Prostate gland (tissue), 2 donors: Measurements from ENCODE around the gene SPTBN4. TPM values are rescaled to one million over a fixed set of nuclear protein-coding genes. Genes with fewer than 3 reads are reported as not detected.
"Not testable (repeated sequence)": the region's sequence is repeated elsewhere in the genome, so short reads cannot be mapped to it uniquely, and the experiment has no call there.

Experiments
- DNase-seq: peaks from one replicate; pipeline ENCODE4 v3.0.0-alpha.2; 2019; ENCODE audit warnings: low spot score
- H3K27ac ChIP-seq, 2 donors: fragments of 200-600 bp; sonication (generic); 2 replicates each; pipeline ENCODE4 v1.5.1; 2017 to 2019
- H3K27me3 ChIP-seq: fragments of 200-600 bp; sonication (generic); replicated peaks from 2 replicates; pipeline ENCODE4 v1.5.1; 2019; ENCODE audit not compliant: insufficient read depth
- H3K36me3 ChIP-seq, 2 donors: fragments of 200-600 bp; sonication (generic); 1 replicate in 1 of 2; 2 replicates in 1 of 2; pipeline versions ENCODE4 v1.5.1 to v1.8.1; 2017 to 2019
- H3K4me1 ChIP-seq: fragments of 200-600 bp; sonication (generic); replicated peaks from 2 replicates; pipeline ENCODE4 v1.5.1; 2019
- H3K4me3 ChIP-seq, 2 donors: fragments of 200-600 bp; sonication (generic); 2 replicates each; pipeline ENCODE4 v1.5.1; 2017 to 2019
- H3K9me3 ChIP-seq: fragments of 200-600 bp; sonication (generic); 2 replicates; pipeline ENCODE4 v1.5.1; 2017
- CTCF ChIP-seq, 4 experiments: fragments of 200-600 bp in 2 of 4; fragments of 450-650 bp in 2 of 4; sonication (generic) in 2 of 4; IDR thresholded peaks; 1 replicate in 3 of 4; 2 replicates in 1 of 4; pipeline ENCODE4 v1.5.1; 2016 to 2019; ENCODE audit warnings: antibody characterized with exemption in 4 of 4, mild to moderate bottlenecking in 2 of 4, moderate library complexity in 2 of 4
- POLR2A ChIP-seq: fragments of 450-650 bp; IDR thresholded peaks from one replicate; pipeline ENCODE4 v1.6.1; 2016; ENCODE audit warnings: antibody characterized with exemption, mild to moderate bottlenecking
- POLR2AphosphoS5 ChIP-seq: sonication (generic); formaldehyde crosslinking; IDR thresholded peaks from one replicate; pipeline ENCODE4 v1.6.1; 2017; ENCODE audit warnings: antibody characterized with exemption
- WGBS: methylation state at CpG from one replicate; pipeline ENCODE4 v1.1.5; 2018; 5-methylcytosine and 5-hydroxymethylcytosine counted together
- intact Hi-C: fragments of 100-400 bp; cut with DNase I; formaldehyde crosslinking; loops from one replicate; pipeline ENCODE4 v1.14.2; 2022
- total RNA-seq, 2 donors: library from RNA; depleted of rRNA; stranded (reverse); fragments of >200 nt; gene quantifications; one replicate each; pipeline ENCODE4 v1.1.0, GENCODE V29; 2016

The SPTBN4 gene
- total RNA-seq, 2 donors from 2014 or later, result 5.2 to 21.9 TPM

DNA sequence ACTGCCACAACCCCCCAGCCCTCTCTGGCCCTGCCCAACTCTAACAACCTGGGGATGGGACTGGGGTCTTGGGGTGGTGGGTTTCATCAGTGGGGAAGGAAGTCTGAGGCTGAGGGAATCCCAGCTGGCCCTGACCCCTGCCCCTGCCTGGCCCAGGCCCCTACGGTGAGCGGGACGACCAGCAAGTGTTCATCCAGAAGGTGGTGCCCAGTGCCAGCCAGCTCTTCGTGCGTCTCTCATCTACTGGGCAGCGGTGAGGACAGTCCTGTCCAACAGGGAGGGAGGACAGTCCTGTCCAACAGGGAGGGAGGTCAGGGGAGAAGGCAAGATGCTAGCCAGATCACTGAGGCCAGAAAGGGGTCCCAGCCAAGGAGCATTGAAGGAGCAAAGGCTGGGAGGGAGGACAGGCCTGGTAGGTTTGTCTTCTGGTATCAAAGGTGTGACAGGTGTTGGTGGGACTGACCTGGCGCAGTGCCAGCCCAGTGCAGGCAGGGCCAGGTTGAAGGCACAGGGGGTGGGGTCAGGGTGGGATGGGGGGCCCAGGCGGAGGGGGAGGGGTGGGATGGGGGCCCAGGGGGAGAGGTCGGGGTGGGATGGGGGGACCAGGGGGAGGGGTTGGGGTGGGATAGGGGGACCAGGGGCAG lies 122.2 kb downstream of the SPTBN4 start:
- Histone ChIP-seq H3K4me3 (no peak overlapping the region), H3K27me3 (no peaks in the 10 kb centered on the region), H3K4me1 (no peaks in the 10 kb centered on the region), H3K27ac (no peak overlapping the region), H3K36me3 (no peaks in the 10 kb centered on the region), H3K9me3 (no peaks in the 10 kb centered on the region)
- DNase-seq, result no peak
- WGBS, result 75% methylated on average over 9 of the region's 9 CpGs
- intact Hi-C loops, result no loop called here
- TF ChIP-seq CTCF (IDR thresholded peaks at IDR 0.05) (no peak), POLR2AphosphoS5 (no peak), POLR2A (no peak)

GRCh38 chr19:40589591-40590429 lies 123.0 kb downstream of the SPTBN4 start:
- intact Hi-C loops, result loop anchor here (10.0 kb wide), 1 partner anchor 145 kb away; the partner anchor contains the start of gene SERTAD3

DNA sequence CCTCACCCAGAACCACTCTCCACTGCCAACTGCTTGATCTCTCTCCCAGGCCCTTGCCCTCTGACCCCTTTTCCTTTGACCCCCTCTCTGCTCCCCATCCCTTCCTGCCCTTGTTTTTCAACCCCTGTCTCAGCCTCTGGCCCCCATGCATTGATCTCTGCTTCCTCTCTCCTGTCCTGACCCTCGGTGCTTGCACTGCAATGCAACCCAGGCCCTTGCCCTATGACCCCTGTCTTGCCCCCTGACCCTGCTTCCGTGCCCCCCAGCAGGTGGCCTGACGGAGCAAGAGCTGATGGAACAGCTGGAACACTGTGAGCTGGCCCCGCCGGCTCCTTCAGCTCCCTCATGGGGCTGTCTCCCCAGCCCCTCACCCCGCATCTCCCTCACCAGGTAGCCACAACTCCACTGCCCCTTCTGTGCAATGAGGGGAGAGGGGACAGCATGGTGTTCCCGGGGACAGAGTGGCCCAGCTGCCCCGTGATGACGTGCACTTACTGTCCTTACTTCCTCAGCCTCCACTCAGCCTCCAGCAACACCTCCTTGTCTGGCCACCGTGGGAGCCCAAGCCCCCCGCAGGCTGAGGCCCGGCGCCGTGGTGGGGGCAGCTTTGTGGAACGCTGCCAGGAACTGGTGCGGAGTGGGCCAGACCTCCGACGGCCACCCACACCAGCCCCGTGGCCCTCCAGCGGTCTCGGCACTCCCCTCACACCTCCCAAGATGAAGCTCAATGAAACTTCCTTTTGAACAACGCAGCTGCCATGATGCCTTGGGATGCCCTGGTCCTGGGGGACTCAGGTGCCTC lies 123.9 kb downstream of the SPTBN4 start:
- no peaks in the 10 kb centered on the region for H3K27me3 ChIP-seq
- no peak overlapping the region for H3K27ac ChIP-seq
- no peak overlapping the region for H3K4me3 ChIP-seq
- WGBS, result 78% methylated on average over 20 of the region's 22 CpGs
- H3K36me3 ChIP-seq, result no peaks in the 10 kb centered on the region
- DNase-seq, result no peak
- no peaks in the 10 kb centered on the region for H3K9me3 ChIP-seq
- H3K4me1 ChIP-seq, result no peaks in the 10 kb centered on the region
- intact Hi-C loops, result loop anchor here (10.0 kb wide), 1 partner anchor 146 kb away; the partner anchor contains the start of gene SERTAD3
- TF ChIP-seq CTCF (IDR thresholded peaks at IDR 0.05) (no peak), POLR2A (no peak), POLR2AphosphoS5 (no peak)

More at GRCh38 chr19:40589591-40590429, 123.0 kb downstream of the SPTBN4 start:
- Histone ChIP-seq H3K4me3 (no peak overlapping the region), H3K27ac (no peak overlapping the region), H3K9me3 (no peaks in the 10 kb centered on the region), H3K36me3 (no peaks in the 10 kb centered on the region), H3K27me3 (no peaks in the 10 kb centered on the region), H3K4me1 (no peaks in the 10 kb centered on the region)
- no peak for TF ChIP-seq CTCF (IDR thresholded peaks at IDR 0.05)
- TF ChIP-seq POLR2A, result no peak
- TF ChIP-seq POLR2AphosphoS5, result no peak
- 88% methylated on average over 26 of the region's 26 CpGs for WGBS
- DNase-seq, result no peak

DNA sequence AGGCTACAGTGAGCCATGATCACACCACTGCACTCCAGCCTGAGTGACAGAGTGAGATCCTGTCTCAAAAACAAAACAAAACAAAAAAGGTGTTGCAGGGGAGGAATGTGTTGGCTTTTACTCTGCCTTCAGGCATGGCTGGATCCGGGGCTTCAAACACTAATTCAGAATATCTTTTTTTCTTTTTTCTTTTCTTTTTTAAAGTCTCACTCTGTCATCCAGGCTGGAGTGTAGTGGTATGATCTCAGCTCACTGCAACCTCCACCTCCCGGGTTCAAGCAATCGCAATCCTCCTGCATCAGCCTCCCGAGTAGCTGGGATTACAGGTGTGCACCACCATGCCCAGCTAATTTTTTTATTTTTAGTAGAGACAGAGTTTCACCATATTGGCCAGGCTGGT lies 124.9 kb downstream of the SPTBN4 start:
- not testable (repeated sequence) for H3K9me3 ChIP-seq, H3K4me1 ChIP-seq, DNase-seq, H3K27ac ChIP-seq, H3K4me3 ChIP-seq, H3K36me3 ChIP-seq, H3K27me3 ChIP-seq
- intact Hi-C loops, result loop anchor here (10.0 kb wide), 1 partner anchor 147 kb away; the partner anchor contains the start of gene SERTAD3
- WGBS, result 95% methylated on average over 4 of the region's 4 CpGs

DNA sequence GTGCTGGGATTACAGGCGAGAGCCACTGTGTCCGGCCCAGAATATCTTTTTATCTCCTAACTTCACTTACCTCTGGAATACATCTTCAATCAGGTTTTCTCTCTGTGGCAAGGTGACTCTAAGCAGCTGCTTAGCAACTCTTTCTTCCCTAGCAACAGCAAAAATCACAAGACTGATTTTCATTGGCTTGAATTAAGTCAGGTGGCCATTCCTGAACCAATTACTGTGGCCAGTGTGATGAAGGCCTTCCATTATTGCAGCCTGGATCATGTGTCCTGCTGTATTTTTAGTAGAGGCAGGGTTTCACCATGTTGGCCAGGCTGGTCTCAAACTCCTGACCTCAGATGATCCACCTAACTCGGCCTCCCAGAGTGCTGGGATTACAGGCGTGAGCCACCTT lies 125.4 kb downstream of the SPTBN4 start:
- TF ChIP-seq POLR2AphosphoS5 (peak; percentile 4), CTCF (IDR thresholded peaks at IDR 0.05) (no peak), POLR2A (no peak)
- WGBS, result 94% methylated on average over 4 of the region's 4 CpGs

More for the DNA sequence above, 125.4 kb downstream of the SPTBN4 start:
- DNase-seq, result no peak
- Histone ChIP-seq H3K36me3 (no peaks in the 10 kb centered on the region), H3K4me1 (no peaks in the 10 kb centered on the region), H3K27ac (no peak overlapping the region), H3K9me3 (no peaks in the 10 kb centered on the region), H3K27me3 (no peaks in the 10 kb centered on the region), H3K4me3 (no peak overlapping the region)
- intact Hi-C loops, result loop anchor here (10.0 kb wide), 1 partner anchor 147 kb away; the partner anchor contains the start of gene SERTAD3
